ENCODE measurements around the gene ZNF490.

The ZNF490 gene

DNA sequence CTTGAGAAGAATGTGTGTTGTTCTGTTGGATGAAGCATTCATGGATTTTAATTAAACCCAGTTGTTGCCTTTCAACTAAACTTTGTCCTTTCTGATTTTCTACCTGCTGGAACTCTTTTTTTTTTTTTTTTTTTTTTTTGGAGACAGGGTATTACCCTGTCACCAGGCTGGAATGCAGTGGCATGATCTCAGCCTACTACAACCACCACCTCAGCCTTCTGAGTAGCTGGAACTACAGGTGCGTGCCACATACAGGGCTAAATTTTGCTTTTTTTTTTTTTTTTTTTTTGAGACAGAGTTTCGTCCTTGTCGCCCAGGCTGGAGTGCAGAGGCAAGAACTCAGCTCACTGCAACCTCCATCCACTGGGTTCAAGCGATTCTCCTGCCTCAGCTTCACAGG lies 7.0 kb upstream of the ZNF490 start:
- H3K9ac ChIP-seq (ENCODE audit: low read length) = no peak overlapping the region
- no peaks in the 10 kb centered on the region for H3K27me3 ChIP-seq (ENCODE audit: low read depth, low read length)
- H3K4me2 ChIP-seq (ENCODE audit: low read length) = no peak overlapping the region
- H3K79me2 ChIP-seq (ENCODE audit: low read length) = peaks cover 54% of the 10 kb centered on the region
- H3K4me1 ChIP-seq (ENCODE audit: low read length) = peaks cover 35% of the 10 kb centered on the region
- TF ChIP-seq, protein P1, sequence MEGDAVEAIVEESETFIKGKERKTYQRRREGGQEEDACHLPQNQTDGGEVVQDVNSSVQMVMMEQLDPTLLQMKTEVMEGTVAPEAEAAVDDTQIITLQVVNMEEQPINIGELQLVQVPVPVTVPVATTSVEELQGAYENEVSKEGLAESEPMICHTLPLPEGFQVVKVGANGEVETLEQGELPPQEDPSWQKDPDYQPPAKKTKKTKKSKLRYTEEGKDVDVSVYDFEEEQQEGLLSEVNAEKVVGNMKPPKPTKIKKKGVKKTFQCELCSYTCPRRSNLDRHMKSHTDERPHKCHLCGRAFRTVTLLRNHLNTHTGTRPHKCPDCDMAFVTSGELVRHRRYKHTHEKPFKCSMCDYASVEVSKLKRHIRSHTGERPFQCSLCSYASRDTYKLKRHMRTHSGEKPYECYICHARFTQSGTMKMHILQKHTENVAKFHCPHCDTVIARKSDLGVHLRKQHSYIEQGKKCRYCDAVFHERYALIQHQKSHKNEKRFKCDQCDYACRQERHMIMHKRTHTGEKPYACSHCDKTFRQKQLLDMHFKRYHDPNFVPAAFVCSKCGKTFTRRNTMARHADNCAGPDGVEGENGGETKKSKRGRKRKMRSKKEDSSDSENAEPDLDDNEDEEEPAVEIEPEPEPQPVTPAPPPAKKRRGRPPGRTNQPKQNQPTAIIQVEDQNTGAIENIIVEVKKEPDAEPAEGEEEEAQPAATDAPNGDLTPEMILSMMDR (IDR thresholded peaks at IDR 0.05; ENCODE audit: low read depth, low read length) = no peak
- TF ChIP-seq EZH2phosphoT487 (IDR thresholded peaks at IDR 0.05; ENCODE audit: low read depth) = no peak
- no peaks in the 10 kb centered on the region for H3K9me3 ChIP-seq (ENCODE audit: insufficient read depth, low read length)
- no peak overlapping the region for H2AFZ ChIP-seq (ENCODE audit: low read depth, low read length)
- H3K27ac ChIP-seq (ENCODE audit: low read length) = no peak overlapping the region
- H3K36me3 ChIP-seq (replicated peaks; ENCODE audit: low read depth, low read length) = peaks cover 40% of the 10 kb centered on the region
- H3K4me3 ChIP-seq (ENCODE audit: low read length) = no peak overlapping the region
- H4K20me1 ChIP-seq (ENCODE audit: insufficient read depth, low read length) = peaks cover 65% of the 10 kb centered on the region

DNA sequence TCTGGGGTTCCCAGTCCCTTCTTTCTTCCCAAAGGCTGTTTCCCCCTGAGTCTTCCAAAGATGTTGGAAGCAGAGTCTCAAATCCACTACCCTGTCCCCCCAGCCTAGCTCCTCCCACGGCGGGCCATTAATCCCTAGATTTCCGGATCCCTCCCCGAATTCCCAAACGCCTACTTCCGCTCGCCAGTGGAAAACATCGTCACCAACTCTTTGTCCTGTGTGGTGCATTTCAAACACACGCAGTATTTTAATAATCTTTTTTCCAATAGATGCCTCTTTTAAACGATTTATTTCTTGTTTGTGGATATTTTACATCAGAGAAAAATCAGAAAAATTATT lies 717 bp upstream of the ZNF490 start:
- Histone ChIP-seq H3K27me3 (ENCODE audit: low read depth, low read length) (no peaks in the 10 kb centered on the region), H3K9me3 (ENCODE audit: insufficient read depth, low read length) (no peaks in the 10 kb centered on the region), H3K79me2 (ENCODE audit: low read length) (peaks cover 38% of the 10 kb centered on the region), H3K4me1 (ENCODE audit: low read length) (peaks cover 33% of the 10 kb centered on the region), H3K9ac (ENCODE audit: low read length) (peak overlapping the region; percentile 73), H3K36me3 (replicated peaks; ENCODE audit: low read depth, low read length) (peaks cover 16% of the 10 kb centered on the region), H4K20me1 (ENCODE audit: insufficient read depth, low read length) (peaks cover 38% of the 10 kb centered on the region), H3K27ac (ENCODE audit: low read length) (peak overlapping the region; percentile 23), H3K4me2 (ENCODE audit: low read length) (peak overlapping the region; percentile 87), H2AFZ (ENCODE audit: low read depth, low read length) (0 out of 2 replicates have a peak overlapping the region, but pooled peaks have one; percentile 69), H3K4me3 (ENCODE audit: low read length) (peak overlapping the region; percentile 81)
- TF ChIP-seq, protein P1 (IDR thresholded peaks at IDR 0.05; ENCODE audit: low read depth, low read length) = no peak
- no peak for TF ChIP-seq EZH2phosphoT487 (IDR thresholded peaks at IDR 0.05; ENCODE audit: low read depth)

DNA sequence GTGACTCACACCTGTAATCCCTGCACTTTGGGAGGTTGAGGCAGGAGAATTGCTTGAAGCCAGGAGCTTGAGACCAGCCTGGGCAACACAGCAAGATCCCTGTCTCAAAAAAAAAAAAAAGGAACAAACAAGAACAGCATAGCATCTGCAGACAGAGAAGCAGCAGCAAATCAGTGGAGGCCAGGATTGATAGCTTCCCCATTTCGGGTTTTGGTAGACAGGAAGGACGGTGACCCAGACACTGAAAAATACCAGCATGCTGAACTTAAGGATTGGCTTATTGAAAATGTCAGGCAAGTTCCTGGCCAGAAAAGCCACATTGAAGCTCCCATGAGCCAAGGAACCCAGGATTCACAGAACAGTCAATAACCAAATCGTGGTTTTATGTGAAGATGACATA lies 3.0 kb downstream of the ZNF490 start:
- no peak overlapping the region for H3K4me2 ChIP-seq (ENCODE audit: low read length)
- peaks cover 11% of the 10 kb centered on the region; the same call in 1 of the 2 replicates for H4K20me1 ChIP-seq (ENCODE audit: insufficient read depth, low read length)
- no peaks in the 10 kb centered on the region for H3K9me3 ChIP-seq (ENCODE audit: insufficient read depth, low read length)
- H3K4me3 ChIP-seq (ENCODE audit: low read length) = no peak overlapping the region
- H3K79me2 ChIP-seq (ENCODE audit: low read length) = peaks cover 22% of the 10 kb centered on the region
- no peak overlapping the region for H3K9ac ChIP-seq (ENCODE audit: low read length)
- H3K36me3 ChIP-seq (replicated peaks; ENCODE audit: low read depth, low read length) = peaks cover 8% of the 10 kb centered on the region
- TF ChIP-seq EZH2phosphoT487 (IDR thresholded peaks at IDR 0.05; ENCODE audit: low read depth) = no peak
- TF ChIP-seq, protein P1 (IDR thresholded peaks at IDR 0.05; ENCODE audit: low read depth, low read length) = no peak
- peaks cover 27% of the 10 kb centered on the region for H3K4me1 ChIP-seq (ENCODE audit: low read length)
- no peak overlapping the region for H3K27ac ChIP-seq (ENCODE audit: low read length)
- H3K27me3 ChIP-seq (ENCODE audit: low read depth, low read length) = no peaks in the 10 kb centered on the region
- H2AFZ ChIP-seq (ENCODE audit: low read depth, low read length) = no peak overlapping the region

DNA sequence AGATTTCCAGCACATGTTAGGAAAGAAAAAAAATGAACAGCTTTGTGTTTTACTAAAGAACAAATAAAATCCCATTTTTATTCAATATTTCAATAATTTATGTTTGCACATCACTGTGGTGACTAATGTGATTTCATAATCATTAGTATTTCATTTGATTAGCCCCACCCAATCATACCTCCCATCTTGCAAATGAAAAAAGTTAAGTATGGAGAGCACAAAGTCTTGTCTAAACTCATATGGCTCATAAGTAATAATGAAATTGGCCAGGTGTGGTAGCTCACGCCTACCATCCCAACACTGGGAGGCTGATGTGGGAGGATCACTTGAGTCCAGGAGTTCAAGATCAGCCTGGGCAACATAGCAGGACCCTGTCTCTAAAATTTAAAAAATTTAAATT lies 3.8 kb downstream of the ZNF490 start:
- no peak overlapping the region for H3K4me2 ChIP-seq (ENCODE audit: low read length)
- H3K4me1 ChIP-seq (ENCODE audit: low read length) = peaks cover 20% of the 10 kb centered on the region
- no peak overlapping the region for H2AFZ ChIP-seq (ENCODE audit: low read depth, low read length)
- H3K9ac ChIP-seq (ENCODE audit: low read length) = no peak overlapping the region
- TF ChIP-seq, protein P1 (IDR thresholded peaks at IDR 0.05; ENCODE audit: low read depth, low read length) = no peak
- H3K9me3 ChIP-seq (ENCODE audit: insufficient read depth, low read length) = no peaks in the 10 kb centered on the region
- H3K27ac ChIP-seq (ENCODE audit: low read length) = no peak overlapping the region
- H3K79me2 ChIP-seq (ENCODE audit: low read length) = peaks cover 19% of the 10 kb centered on the region
- H3K27me3 ChIP-seq (ENCODE audit: low read depth, low read length) = no peaks in the 10 kb centered on the region
- H3K4me3 ChIP-seq (ENCODE audit: low read length) = no peak overlapping the region
- H4K20me1 ChIP-seq (ENCODE audit: insufficient read depth, low read length) = peaks cover 6% of the 10 kb centered on the region; the same call in 1 of the 2 replicates
- peaks cover 14% of the 10 kb centered on the region for H3K36me3 ChIP-seq (replicated peaks; ENCODE audit: low read depth, low read length)

All from OCI-LY3 (cell line).